Liver (tissue), 9 donors: Measurements from ENCODE around the gene SPTB. TPM values are rescaled to one million over a fixed set of nuclear protein-coding genes. Genes with fewer than 3 reads are reported as not detected.

Experiments used
- DNase-seq: peaks from one replicate; pipeline ENCODE4 v3.0.0-alpha.2; 2017; ENCODE audit warnings: low spot score
- H3K27ac ChIP-seq, 2 donors: one replicate each; pipeline ENCODE4 v1.7.0; 2013; ENCODE audit warnings: inconsistent platforms in 2 of 2, low read length in 2 of 2, control low read depth in 1 of 2, low read depth in 1 of 2, mild to moderate bottlenecking in 1 of 2
- H3K27me3 ChIP-seq, 4 donors: one replicate each; pipeline versions ENCODE4 v1.6.1 to v1.7.0; 2013; ENCODE audit warnings: low read length in 3 of 4, inconsistent platforms in 1 of 4, mild to moderate bottlenecking in 1 of 4, moderate library complexity in 1 of 4; ENCODE audit not compliant: control insufficient read depth in 4 of 4, insufficient read depth in 4 of 4
- H3K36me3 ChIP-seq, 4 donors: one replicate each; pipeline versions ENCODE4 v1.6.1 to v1.7.0; 2013; ENCODE audit warnings: low read length in 3 of 4, mild to moderate bottlenecking in 3 of 4, low read depth in 1 of 4, moderate library complexity in 1 of 4; ENCODE audit not compliant: control insufficient read depth in 4 of 4, insufficient read depth in 3 of 4
- H3K4me1 ChIP-seq, 4 donors: one replicate each; pipeline versions ENCODE4 v1.6.1 to v1.7.0; 2013; ENCODE audit warnings: low read length in 3 of 4, mild to moderate bottlenecking in 3 of 4, moderate library complexity in 1 of 4; ENCODE audit not compliant: control insufficient read depth in 4 of 4, insufficient read depth in 4 of 4
- H3K4me3 ChIP-seq, 3 donors: one replicate each; pipeline versions ENCODE4 v1.6.1 to v1.7.0; 2013; ENCODE audit warnings: low read length in 3 of 3, control low read depth in 1 of 3, low read depth in 1 of 3, mild to moderate bottlenecking in 1 of 3
- H3K9ac ChIP-seq, 2 donors: one replicate each; pipeline ENCODE4 v1.7.0; 2013; ENCODE audit warnings: low read length in 2 of 2, mild to moderate bottlenecking in 2 of 2, moderate library complexity in 2 of 2, control low read depth in 1 of 2, low read depth in 1 of 2
- H3K9me3 ChIP-seq, 4 donors: one replicate each; pipeline versions ENCODE4 v1.6.1 to v1.7.0; 2013; ENCODE audit warnings: low read length in 3 of 4; ENCODE audit not compliant: control insufficient read depth in 4 of 4
- EGR1 ChIP-seq, 2 donors: IDR thresholded peaks; 2 replicates each; pipeline ENCODE4 v1.6.1; 2016 to 2018; ENCODE audit warnings: antibody characterized with exemption in 2 of 2, low read depth in 2 of 2
- FOXA1 ChIP-seq: IDR thresholded peaks from 2 replicates; pipeline ENCODE4 v1.6.1; 2016; ENCODE audit warnings: antibody characterized with exemption
- FOXA2 ChIP-seq: IDR thresholded peaks from 2 replicates; pipeline ENCODE4 v1.6.1; 2016; ENCODE audit warnings: antibody characterized with exemption
- GABPA ChIP-seq, 2 donors: IDR thresholded peaks in 1 of 2; conservative IDR thresholded peaks in 1 of 2; 2 replicates each; pipeline ENCODE4 v1.6.1; 2016; ENCODE audit warnings: antibody characterized with exemption in 2 of 2, mild to moderate bottlenecking in 1 of 2, moderate library complexity in 1 of 2
- HNF4A ChIP-seq, 2 donors: conservative IDR thresholded peaks; 2 replicates each; pipeline ENCODE4 v1.6.1; 2016; ENCODE audit warnings: antibody characterized with exemption in 2 of 2, mild to moderate bottlenecking in 2 of 2
- HNF4G ChIP-seq: IDR thresholded peaks from 2 replicates; pipeline ENCODE4 v1.6.1; 2016; ENCODE audit warnings: antibody characterized with exemption
- JUND ChIP-seq, 2 donors: IDR thresholded peaks; 2 replicates each; pipeline ENCODE4 v1.6.1; 2016; ENCODE audit warnings: antibody characterized with exemption in 2 of 2
- MAX ChIP-seq: IDR thresholded peaks from 2 replicates; pipeline ENCODE4 v1.6.1; 2016; ENCODE audit warnings: antibody characterized with exemption
- NR2F2 ChIP-seq: IDR thresholded peaks from 2 replicates; pipeline ENCODE4 v1.6.1; 2016; ENCODE audit warnings: antibody characterized with exemption
- REST ChIP-seq: IDR thresholded peaks from 2 replicates; pipeline ENCODE4 v1.6.1; 2016; ENCODE audit warnings: antibody characterized with exemption, mild to moderate bottlenecking
- RXRA ChIP-seq, 2 donors: IDR thresholded peaks; 2 replicates each; pipeline ENCODE4 v1.6.1; 2017 to 2018; ENCODE audit warnings: antibody characterized with exemption in 2 of 2, mild to moderate bottlenecking in 1 of 2
- SP1 ChIP-seq: IDR thresholded peaks from 2 replicates; pipeline ENCODE4 v1.6.1; 2018; ENCODE audit warnings: antibody characterized with exemption, mild to moderate bottlenecking
- YY1 ChIP-seq: IDR thresholded peaks from 2 replicates; pipeline ENCODE4 v1.6.1; 2016; ENCODE audit warnings: antibody characterized with exemption, mild to moderate bottlenecking
- WGBS: extraction: QIAGEN DNeasy Blood & Tissue Kit; methylation state at CpG from one replicate; pipeline ENCODE4 v1.1.7; 2013; 5-methylcytosine and 5-hydroxymethylcytosine counted together
- polyA plus RNA-seq, 2 donors: library from polyadenylated mRNA; stranded (reverse) in 1 of 2; unstranded in 1 of 2; fragments of 200-250 nt in 1 of 2; fragments of >200 nt in 1 of 2; fragmentation: Nextera tagmentation in 1 of 2; extraction: Ambion mirVana in 1 of 2; gene quantifications; one replicate each; pipeline versions ENCODE4 v1.2.1 to v1.2.3, GENCODE V29; 2013 to 2015
- total RNA-seq, 2 donors: library from RNA; depleted of rRNA; stranded (reverse); fragments of >200 nt; gene quantifications; one replicate each; pipeline ENCODE4 v1.2.3, GENCODE V29; 2014
- TF ChIP-seq, protein P1 (sequence below): IDR thresholded peaks from 2 replicates; pipeline ENCODE4 v1.6.1; 2016; ENCODE audit warnings: antibody characterized with exemption
- TF ChIP-seq, protein P2 (sequence below): IDR thresholded peaks from 2 replicates; pipeline ENCODE4 v1.6.1; 2016; ENCODE audit warnings: antibody characterized with exemption
- TF ChIP-seq, protein P3 (sequence below): fragments of 150-350 bp; IDR thresholded peaks from 2 replicates; pipeline ENCODE4 v1.5.1; 2017; ENCODE audit warnings: improper control_type of control experiment, low read depth, low read length; ENCODE audit not compliant: missing input control
- donor health status: healthy.
- donor health status: healthy.
- donor health status: healthy.
- donor health status: healthy.
- donor health status: healthy.

SPTB gene
- total and polyA plus RNA-seq, 4 donors: 0.12 to 332 (median 0.26) TPM

- H3K4me3 ChIP-seq: no peak overlapping the region
- WGBS: 98% methylated on average over 15 of the region's 15 CpGs
- no peaks in the 10 kb centered on the region for H3K27me3 ChIP-seq
- no peak for DNase-seq
- no peak overlapping the region for H3K9ac ChIP-seq
- H3K9me3 ChIP-seq: no peaks in the 10 kb centered on the region
- peaks cover 0 to 9% (median under 1%) of the 10 kb centered on the region in 4 donors for H3K4me1 ChIP-seq
- H3K36me3 ChIP-seq: peaks cover 11 to 54% (median 38%) of the 10 kb centered on the region in 4 donors
- no peak overlapping the region for H3K27ac ChIP-seq
- TF ChIP-seq REST: no peak
- no peak for TF ChIP-seq JUND (IDR thresholded peaks at IDR 0.05)
- TF ChIP-seq HNF4A (conservative IDR thresholded peaks at IDR 0.05): no peak
- no peak for TF ChIP-seq GABPA (IDR thresholded peaks at IDR 0.05 in 1 of 2, conservative IDR thresholded peaks at IDR 0.05 in 1 of 2)
- TF ChIP-seq SP1: no peak
- TF ChIP-seq, protein P1, sequence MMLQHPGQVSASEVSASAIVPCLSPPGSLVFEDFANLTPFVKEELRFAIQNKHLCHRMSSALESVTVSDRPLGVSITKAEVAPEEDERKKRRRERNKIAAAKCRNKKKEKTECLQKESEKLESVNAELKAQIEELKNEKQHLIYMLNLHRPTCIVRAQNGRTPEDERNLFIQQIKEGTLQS: no peak
- TF ChIP-seq, protein P2, sequence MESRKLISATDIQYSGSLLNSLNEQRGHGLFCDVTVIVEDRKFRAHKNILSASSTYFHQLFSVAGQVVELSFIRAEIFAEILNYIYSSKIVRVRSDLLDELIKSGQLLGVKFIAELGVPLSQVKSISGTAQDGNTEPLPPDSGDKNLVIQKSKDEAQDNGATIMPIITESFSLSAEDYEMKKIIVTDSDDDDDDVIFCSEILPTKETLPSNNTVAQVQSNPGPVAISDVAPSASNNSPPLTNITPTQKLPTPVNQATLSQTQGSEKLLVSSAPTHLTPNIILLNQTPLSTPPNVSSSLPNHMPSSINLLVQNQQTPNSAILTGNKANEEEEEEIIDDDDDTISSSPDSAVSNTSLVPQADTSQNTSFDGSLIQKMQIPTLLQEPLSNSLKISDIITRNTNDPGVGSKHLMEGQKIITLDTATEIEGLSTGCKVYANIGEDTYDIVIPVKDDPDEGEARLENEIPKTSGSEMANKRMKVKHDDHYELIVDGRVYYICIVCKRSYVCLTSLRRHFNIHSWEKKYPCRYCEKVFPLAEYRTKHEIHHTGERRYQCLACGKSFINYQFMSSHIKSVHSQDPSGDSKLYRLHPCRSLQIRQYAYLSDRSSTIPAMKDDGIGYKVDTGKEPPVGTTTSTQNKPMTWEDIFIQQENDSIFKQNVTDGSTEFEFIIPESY: no peak
- TF ChIP-seq FOXA1: no peak
- no peak for TF ChIP-seq FOXA2
- no peak for TF ChIP-seq NR2F2
Observed at GRCh38 chr14:64741961-64742360, 137.7 kb downstream of the SPTB start.

- H3K27ac ChIP-seq: no peak overlapping the region
- H3K4me3 ChIP-seq: no peak overlapping the region
- H3K36me3 ChIP-seq: peaks cover 11 to 52% (median 38%) of the 10 kb centered on the region in 4 donors
Observed at GRCh38 chr14:64741200-64741599, 138.5 kb downstream of the SPTB start.

More at GRCh38 chr14:64741200-64741599, 138.5 kb downstream of the SPTB start:
- H3K9ac ChIP-seq: no peak overlapping the region
- 95% methylated on average over 15 of the region's 15 CpGs for WGBS
- no peak for TF ChIP-seq GABPA (IDR thresholded peaks at IDR 0.05 in 1 of 2, conservative IDR thresholded peaks at IDR 0.05 in 1 of 2)
- TF ChIP-seq FOXA1: no peak
- TF ChIP-seq REST: no peak
- TF ChIP-seq YY1: no peak
- no peak for TF ChIP-seq RXRA (IDR thresholded peaks at IDR 0.05)
- TF ChIP-seq HNF4A (conservative IDR thresholded peaks at IDR 0.05): no peak
- no peak for TF ChIP-seq JUND (IDR thresholded peaks at IDR 0.05)
- no peak for TF ChIP-seq HNF4G
- no peak for TF ChIP-seq NR2F2
- TF ChIP-seq, protein P3, sequence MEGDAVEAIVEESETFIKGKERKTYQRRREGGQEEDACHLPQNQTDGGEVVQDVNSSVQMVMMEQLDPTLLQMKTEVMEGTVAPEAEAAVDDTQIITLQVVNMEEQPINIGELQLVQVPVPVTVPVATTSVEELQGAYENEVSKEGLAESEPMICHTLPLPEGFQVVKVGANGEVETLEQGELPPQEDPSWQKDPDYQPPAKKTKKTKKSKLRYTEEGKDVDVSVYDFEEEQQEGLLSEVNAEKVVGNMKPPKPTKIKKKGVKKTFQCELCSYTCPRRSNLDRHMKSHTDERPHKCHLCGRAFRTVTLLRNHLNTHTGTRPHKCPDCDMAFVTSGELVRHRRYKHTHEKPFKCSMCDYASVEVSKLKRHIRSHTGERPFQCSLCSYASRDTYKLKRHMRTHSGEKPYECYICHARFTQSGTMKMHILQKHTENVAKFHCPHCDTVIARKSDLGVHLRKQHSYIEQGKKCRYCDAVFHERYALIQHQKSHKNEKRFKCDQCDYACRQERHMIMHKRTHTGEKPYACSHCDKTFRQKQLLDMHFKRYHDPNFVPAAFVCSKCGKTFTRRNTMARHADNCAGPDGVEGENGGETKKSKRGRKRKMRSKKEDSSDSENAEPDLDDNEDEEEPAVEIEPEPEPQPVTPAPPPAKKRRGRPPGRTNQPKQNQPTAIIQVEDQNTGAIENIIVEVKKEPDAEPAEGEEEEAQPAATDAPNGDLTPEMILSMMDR: no peak
- TF ChIP-seq SP1: no peak
- TF ChIP-seq MAX: no peak
- TF ChIP-seq, protein P1: no peak
- TF ChIP-seq EGR1 (IDR thresholded peaks at IDR 0.05; ENCODE audit: low read depth in 2 of 2): no peak
- no peak for TF ChIP-seq FOXA2
- no peaks in the 10 kb centered on the region for H3K27me3 ChIP-seq
- peaks cover 0 to 16% (median 4%) of the 10 kb centered on the region in 4 donors for H3K4me1 ChIP-seq
- DNase-seq: no peak
- H3K9me3 ChIP-seq: no peaks in the 10 kb centered on the region
